ENCODE measurements around the gene SSBP4. TPM values are rescaled to one million over a fixed set of nuclear protein-coding genes. Genes with fewer than 3 reads are reported as not detected.

The SSBP4 gene
- total and polyA plus RNA-seq, 9 donors = 77.1 to 156 (median 118) TPM

- Histone ChIP-seq H3K4me3 (ENCODE audit: low read length) (peak overlapping the region; percentile 17), H3K9me3 (replicated peaks; ENCODE audit: control insufficient read depth, low read depth, low read length) (no peaks in the 10 kb centered on the region), H3K4me1 (ENCODE audit: control insufficient read depth, insufficient read depth, low read length) (peaks cover 59% of the 10 kb centered on the region), H3K36me3 (ENCODE audit: control insufficient read depth, insufficient read depth, low read length) (peaks cover 54% of the 10 kb centered on the region), H3K27me3 (ENCODE audit: control insufficient read depth, insufficient read depth, low read length) (no peaks in the 10 kb centered on the region), H3K27ac (ENCODE audit: low read length) (peak overlapping the region; percentile 62)
- no peak for DNase-seq
- WGBS (ENCODE audit: insufficient coverage) = 81% methylated on average over 11 of the region's 19 CpGs
Observed at GRCh38 chr19:18444513-18444912, 25.3 kb downstream of the SSBP4 start.

GRCh38 chr19:18445262-18445948, 26.2 kb downstream of the SSBP4 start:
- Histone ChIP-seq H3K4me3 (ENCODE audit: low read length) (no peak overlapping the region), H3K27ac (ENCODE audit: low read length) (peak overlapping the region; percentile 29), H3K9me3 (replicated peaks; ENCODE audit: control insufficient read depth, low read depth, low read length) (no peaks in the 10 kb centered on the region), H3K36me3 (ENCODE audit: control insufficient read depth, insufficient read depth, low read length) (peaks cover 60% of the 10 kb centered on the region), H3K4me1 (ENCODE audit: control insufficient read depth, insufficient read depth, low read length) (peaks cover 59% of the 10 kb centered on the region), H3K27me3 (ENCODE audit: control insufficient read depth, insufficient read depth, low read length) (no peaks in the 10 kb centered on the region)
- WGBS (ENCODE audit: insufficient coverage) = 76% methylated on average over 5 of the region's 15 CpGs
- no peak for DNase-seq

- Histone ChIP-seq H3K4me3 (ENCODE audit: low read length) (no peak overlapping the region), H3K4me1 (ENCODE audit: control insufficient read depth, insufficient read depth, low read length) (peaks cover 62% of the 10 kb centered on the region), H3K9me3 (replicated peaks; ENCODE audit: control insufficient read depth, low read depth, low read length) (no peaks in the 10 kb centered on the region), H3K27ac (ENCODE audit: low read length) (no peak overlapping the region), H3K36me3 (ENCODE audit: control insufficient read depth, insufficient read depth, low read length) (peaks cover 69% of the 10 kb centered on the region), H3K27me3 (ENCODE audit: control insufficient read depth, insufficient read depth, low read length) (no peaks in the 10 kb centered on the region)
- WGBS (ENCODE audit: insufficient coverage) = 92% methylated on average over 32 of the region's 34 CpGs
- DNase-seq = no peak
Observed at GRCh38 chr19:18446145-18446810, 27.1 kb downstream of the SSBP4 start.

- 87% methylated on average over 9 of the region's 12 CpGs for WGBS (ENCODE audit: insufficient coverage)
- H3K36me3 ChIP-seq (ENCODE audit: control insufficient read depth, insufficient read depth, low read length) = peaks cover 75% of the 10 kb centered on the region
- no peak overlapping the region for H3K4me3 ChIP-seq (ENCODE audit: low read length)
- H3K27me3 ChIP-seq (ENCODE audit: control insufficient read depth, insufficient read depth, low read length) = no peaks in the 10 kb centered on the region
- no peak for DNase-seq
- no peak overlapping the region for H3K27ac ChIP-seq (ENCODE audit: low read length)
- H3K9me3 ChIP-seq (replicated peaks; ENCODE audit: control insufficient read depth, low read depth, low read length) = no peaks in the 10 kb centered on the region
- H3K4me1 ChIP-seq (ENCODE audit: control insufficient read depth, insufficient read depth, low read length) = peaks cover 66% of the 10 kb centered on the region
Observed at GRCh38 chr19:18446811-18447359, 27.7 kb downstream of the SSBP4 start.

- no peak for DNase-seq
Observed at GRCh38 chr19:18449552-18449951, 30.4 kb downstream of the SSBP4 start.

GRCh38 chr19:18450021-18450930, 31.1 kb downstream of the SSBP4 start:
- 84% methylated on average over 31 of the region's 33 CpGs for WGBS (ENCODE audit: insufficient coverage)
- Histone ChIP-seq H3K4me3 (ENCODE audit: low read length) (no peak overlapping the region), H3K27me3 (ENCODE audit: control insufficient read depth, insufficient read depth, low read length) (no peaks in the 10 kb centered on the region), H3K4me1 (ENCODE audit: control insufficient read depth, insufficient read depth, low read length) (peaks cover 60% of the 10 kb centered on the region), H3K27ac (ENCODE audit: low read length) (no peak overlapping the region), H3K9me3 (replicated peaks; ENCODE audit: control insufficient read depth, low read depth, low read length) (no peaks in the 10 kb centered on the region), H3K36me3 (ENCODE audit: control insufficient read depth, insufficient read depth, low read length) (peaks cover 65% of the 10 kb centered on the region)
- no peak for DNase-seq

More at GRCh38 chr19:18449552-18449951, 30.4 kb downstream of the SSBP4 start:
- WGBS (ENCODE audit: insufficient coverage) = 92% methylated on average over 14 of the region's 14 CpGs
- peaks cover 70% of the 10 kb centered on the region for H3K36me3 ChIP-seq (ENCODE audit: control insufficient read depth, insufficient read depth, low read length)
- no peak overlapping the region for H3K27ac ChIP-seq (ENCODE audit: low read length)
- H3K4me1 ChIP-seq (ENCODE audit: control insufficient read depth, insufficient read depth, low read length) = peaks cover 66% of the 10 kb centered on the region
- H3K4me3 ChIP-seq (ENCODE audit: low read length) = no peak overlapping the region
- H3K9me3 ChIP-seq (replicated peaks; ENCODE audit: control insufficient read depth, low read depth, low read length) = no peaks in the 10 kb centered on the region
- no peaks in the 10 kb centered on the region for H3K27me3 ChIP-seq (ENCODE audit: control insufficient read depth, insufficient read depth, low read length)

GRCh38 chr19:18450931-18451836, 32.0 kb downstream of the SSBP4 start:
- H3K36me3 ChIP-seq (ENCODE audit: control insufficient read depth, insufficient read depth, low read length) = peaks cover 60% of the 10 kb centered on the region
- 41% methylated on average over 23 of the region's 26 CpGs for WGBS (ENCODE audit: insufficient coverage)
- H3K27ac ChIP-seq (ENCODE audit: low read length) = no peak overlapping the region
- H3K4me3 ChIP-seq (ENCODE audit: low read length) = no peak overlapping the region
- H3K4me1 ChIP-seq (ENCODE audit: control insufficient read depth, insufficient read depth, low read length) = peaks cover 51% of the 10 kb centered on the region
- DNase-seq = peak; percentile 80
- no peaks in the 10 kb centered on the region for H3K9me3 ChIP-seq (replicated peaks; ENCODE audit: control insufficient read depth, low read depth, low read length)
- H3K27me3 ChIP-seq (ENCODE audit: control insufficient read depth, insufficient read depth, low read length) = no peaks in the 10 kb centered on the region

GRCh38 chr19:18452386-18452785, 33.2 kb downstream of the SSBP4 start:
- no peak overlapping the region for H3K27ac ChIP-seq (ENCODE audit: low read length)
- peaks cover 48% of the 10 kb centered on the region for H3K4me1 ChIP-seq (ENCODE audit: control insufficient read depth, insufficient read depth, low read length)
- no peaks in the 10 kb centered on the region for H3K27me3 ChIP-seq (ENCODE audit: control insufficient read depth, insufficient read depth, low read length)
- no peak for DNase-seq
- H3K36me3 ChIP-seq (ENCODE audit: control insufficient read depth, insufficient read depth, low read length) = peaks cover 61% of the 10 kb centered on the region
- WGBS (ENCODE audit: insufficient coverage) = 56% methylated on average over 3 of the region's 3 CpGs
- no peaks in the 10 kb centered on the region for H3K9me3 ChIP-seq (replicated peaks; ENCODE audit: control insufficient read depth, low read depth, low read length)
- no peak overlapping the region for H3K4me3 ChIP-seq (ENCODE audit: low read length)

- DNase-seq = no peak
- no peak overlapping the region for H3K4me3 ChIP-seq (ENCODE audit: low read length)
- peaks cover 64% of the 10 kb centered on the region for H3K36me3 ChIP-seq (ENCODE audit: control insufficient read depth, insufficient read depth, low read length)
- H3K4me1 ChIP-seq (ENCODE audit: control insufficient read depth, insufficient read depth, low read length) = peaks cover 49% of the 10 kb centered on the region
- 63% methylated on average over 1 of the region's 10 CpGs for WGBS (ENCODE audit: insufficient coverage)
- H3K27ac ChIP-seq (ENCODE audit: low read length) = no peak overlapping the region
- no peaks in the 10 kb centered on the region for H3K27me3 ChIP-seq (ENCODE audit: control insufficient read depth, insufficient read depth, low read length)
- no peaks in the 10 kb centered on the region for H3K9me3 ChIP-seq (replicated peaks; ENCODE audit: control insufficient read depth, low read depth, low read length)
Observed at GRCh38 chr19:18453269-18454024, 34.2 kb downstream of the SSBP4 start.

Data from muscle of leg (tissue), 11 donors.